WERI-Rb-1 (cell line): ENCODE measurements around the gene P2RX6.

Experiments
- DNase-seq: peaks from one replicate; pipeline ENCODE4 v3.0.0-alpha.2; 2020
- H3K27ac ChIP-seq: fragments of 250-450 bp; sonication (Bioruptor Pico); 2 replicates; pipeline ENCODE4 v1.5.1; 2020; ENCODE audit warnings: mild to moderate bottlenecking, moderate library complexity
- H3K27me3 ChIP-seq: fragments of 250-450 bp; sonication (Bioruptor Pico); 2 replicates; pipeline ENCODE4 v1.5.1; 2021; ENCODE audit warnings: mild to moderate bottlenecking, low read depth, moderate library complexity; ENCODE audit not compliant: insufficient read depth, severe bottlenecking
- H3K36me3 ChIP-seq: fragments of 250-450 bp; sonication (Bioruptor Pico); 2 replicates; pipeline ENCODE4 v1.5.1; 2020; ENCODE audit warnings: mild to moderate bottlenecking, moderate library complexity
- H3K4me3 ChIP-seq: 2 replicates; pipeline ENCODE4 v1.5.1; 2011; ENCODE audit warnings: low read depth, mild to moderate bottlenecking, control low read depth, low read length
- H3K9me3 ChIP-seq: fragments of 250-450 bp; sonication (Bioruptor Pico); 2 replicates; pipeline ENCODE4 v1.5.1; 2021; ENCODE audit warnings: mild to moderate bottlenecking, moderate library complexity; ENCODE audit not compliant: severe bottlenecking
- CTCF ChIP-seq: IDR thresholded peaks from 2 replicates; pipeline ENCODE4 v1.5.1; 2011; ENCODE audit warnings: low read depth, mild to moderate bottlenecking, control low read depth, inconsistent platforms, low read length

Gene P2RX6

DNA sequence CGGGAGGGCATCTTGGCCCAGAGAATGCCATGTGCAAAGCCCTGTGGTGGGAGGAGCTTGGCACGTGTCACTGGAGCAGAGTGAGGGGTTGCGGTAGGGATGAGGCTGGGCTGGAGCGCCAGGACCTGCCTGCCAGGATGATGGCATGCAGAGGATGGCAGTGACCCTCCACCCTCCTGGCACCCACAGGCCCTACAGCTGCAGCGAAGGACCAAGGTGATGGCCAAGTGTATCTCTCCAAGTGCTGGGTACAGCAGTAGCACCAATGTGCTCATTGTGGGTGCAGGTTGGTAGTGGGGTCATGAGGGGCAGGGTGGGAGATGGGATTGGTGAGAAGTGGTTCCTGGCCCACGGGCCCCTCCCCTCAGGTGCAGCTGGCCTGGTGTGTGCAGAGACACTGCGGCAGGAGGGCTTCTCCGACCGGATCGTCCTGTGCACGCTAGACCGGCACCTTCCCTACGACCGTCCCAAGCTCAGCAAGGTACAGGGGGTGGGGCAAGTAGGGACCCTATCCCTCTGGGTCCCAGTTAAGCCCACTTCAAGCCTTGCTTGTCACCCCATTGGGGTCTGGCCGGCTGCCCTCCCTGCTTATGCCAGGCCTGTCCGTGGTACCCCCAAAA lies 40.5 kb upstream of the P2RX6 start:
- H3K27me3 ChIP-seq = no peaks in the 10 kb centered on the region
- H3K9me3 ChIP-seq = no peaks in the 10 kb centered on the region
- H3K27ac ChIP-seq = no peak overlapping the region
- no peaks in the 10 kb centered on the region for H3K36me3 ChIP-seq
- no peak for DNase-seq
- H3K4me3 ChIP-seq = no peak overlapping the region
- no peak for TF ChIP-seq CTCF

DNA sequence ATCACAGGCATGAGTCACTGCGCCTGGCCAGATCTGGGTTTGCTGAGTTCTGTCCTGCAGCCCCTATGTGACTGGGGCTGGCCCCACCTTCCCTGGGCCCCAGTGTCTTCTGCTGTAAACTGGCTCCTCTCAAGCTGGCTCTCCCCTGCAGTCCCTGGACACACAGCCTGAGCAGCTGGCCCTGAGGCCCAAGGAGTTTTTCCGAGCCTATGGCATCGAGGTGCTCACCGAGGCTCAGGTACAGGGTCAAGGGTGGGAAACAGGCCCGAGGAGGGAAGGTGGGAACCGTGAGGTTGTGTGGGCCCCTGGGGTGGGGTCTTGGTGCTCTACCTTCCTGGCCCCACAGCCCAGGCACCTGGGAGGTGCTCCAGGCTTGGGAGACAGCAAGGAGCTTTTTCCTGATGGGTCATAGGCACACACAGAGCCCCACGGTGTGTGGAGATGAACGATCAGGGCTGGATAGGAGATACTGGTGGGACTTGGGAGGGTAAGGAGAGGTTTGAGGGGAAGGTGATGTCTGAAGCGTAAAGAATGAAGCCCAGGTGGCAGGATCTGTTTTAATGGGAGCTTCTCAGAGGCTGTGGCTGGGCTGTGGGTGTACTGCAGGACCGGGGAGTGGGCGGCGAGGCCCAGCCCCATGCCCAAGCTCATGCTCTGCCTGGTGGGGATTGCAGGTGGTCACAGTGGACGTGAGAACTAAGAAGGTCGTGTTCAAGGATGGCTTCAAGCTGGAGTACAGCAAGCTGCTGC lies 39.2 kb upstream of the P2RX6 start:
- TF ChIP-seq CTCF = no peak
- H3K36me3 ChIP-seq = no peaks in the 10 kb centered on the region
- DNase-seq = no peak
- H3K4me3 ChIP-seq = no peak overlapping the region
- H3K27me3 ChIP-seq = no peaks in the 10 kb centered on the region
- H3K27ac ChIP-seq = no peak overlapping the region
- H3K9me3 ChIP-seq = no peaks in the 10 kb centered on the region

DNA sequence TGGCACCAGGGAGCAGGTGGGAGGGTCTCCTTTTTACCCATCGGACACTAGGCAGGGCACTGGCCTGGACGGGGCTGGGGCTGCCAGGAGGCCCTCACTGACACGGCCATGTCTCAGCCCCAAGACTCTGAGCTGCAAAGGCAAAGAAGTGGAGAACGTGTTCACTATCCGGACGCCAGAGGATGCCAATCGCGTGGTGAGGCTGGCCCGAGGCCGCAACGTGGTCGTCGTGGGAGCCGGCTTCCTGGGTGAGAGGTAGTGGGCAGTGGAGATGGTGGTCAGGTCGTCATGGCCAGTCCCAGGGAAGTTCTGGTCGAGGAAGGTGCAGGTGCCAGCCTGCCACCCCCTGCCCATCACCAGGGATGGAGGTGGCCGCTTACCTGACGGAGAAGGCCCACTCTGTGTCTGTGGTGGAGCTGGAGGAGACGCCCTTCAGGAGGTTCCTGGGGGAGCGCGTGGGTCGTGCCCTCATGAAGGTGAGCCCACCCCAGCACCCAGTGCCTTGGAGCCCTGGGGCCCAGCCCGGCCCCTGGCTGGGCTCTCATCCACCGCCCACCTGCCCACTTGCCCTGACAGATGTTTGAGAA lies 38.6 kb upstream of the P2RX6 start:
- no peaks in the 10 kb centered on the region for H3K9me3 ChIP-seq
- no peak for TF ChIP-seq CTCF
- H3K27ac ChIP-seq = no peak overlapping the region
- no peaks in the 10 kb centered on the region for H3K36me3 ChIP-seq
- DNase-seq = no peak
- no peaks in the 10 kb centered on the region for H3K27me3 ChIP-seq
- H3K4me3 ChIP-seq = no peak overlapping the region

GRCh38 chr22:20977019-20977418 lies 37.9 kb upstream of the P2RX6 start:
- Histone ChIP-seq H3K9me3 (no peaks in the 10 kb centered on the region), H3K27me3 (no peaks in the 10 kb centered on the region), H3K4me3 (no peak overlapping the region), H3K27ac (no peak overlapping the region), H3K36me3 (no peaks in the 10 kb centered on the region)
- no peak for DNase-seq
- no peak for TF ChIP-seq CTCF

DNA sequence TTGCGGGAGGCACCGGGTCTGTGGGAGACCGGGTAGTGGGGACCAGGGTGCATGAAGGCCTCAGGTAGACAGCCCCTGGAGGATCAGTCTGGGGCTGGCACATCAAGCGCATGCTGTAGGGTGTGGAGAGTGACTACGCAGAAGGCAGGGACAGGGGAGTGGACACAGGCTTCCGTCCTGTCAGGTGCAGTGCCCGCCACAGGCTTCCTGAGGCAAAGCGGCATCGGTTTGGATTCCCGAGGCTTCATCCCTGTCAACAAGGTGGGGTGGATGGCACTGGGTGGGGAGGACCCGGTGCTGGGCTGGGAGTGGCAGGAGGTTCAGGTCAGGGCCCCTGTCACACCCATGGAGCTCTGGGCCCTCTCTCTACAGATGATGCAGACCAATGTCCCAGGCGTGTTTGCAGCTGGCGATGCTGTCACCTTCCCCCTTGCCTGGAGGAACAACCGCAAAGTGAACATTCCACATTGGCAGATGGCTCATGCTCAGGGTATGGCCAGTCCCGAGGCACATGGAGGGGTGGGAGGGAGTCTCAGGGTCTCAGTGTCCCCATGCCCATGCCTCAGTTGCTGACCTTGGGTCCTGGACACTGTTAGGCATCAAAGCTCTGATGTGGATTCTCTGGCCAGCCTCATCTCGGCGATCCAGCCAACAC lies 37.3 kb upstream of the P2RX6 start:
- no peak for TF ChIP-seq CTCF
- DNase-seq = no peak
- no peaks in the 10 kb centered on the region for H3K27me3 ChIP-seq

More for the DNA sequence above, 37.3 kb upstream of the P2RX6 start:
- no peak overlapping the region for H3K27ac ChIP-seq
- peaks cover 3% of the 10 kb centered on the region; the same call in 1 of the 2 replicates for H3K36me3 ChIP-seq
- no peaks in the 10 kb centered on the region for H3K9me3 ChIP-seq
- no peak overlapping the region for H3K4me3 ChIP-seq
